OCI-LY1 (cell line): Measurements from ENCODE around the gene MOB1B.
A peak's percentile ranks its signal among the peaks of the same experiment; 100 is the strongest.
"Not testable (repeated sequence)": the region's sequence is repeated elsewhere in the genome, so short reads cannot be mapped to it uniquely, and the experiment has no call there.

Experiments used
- H2AFZ ChIP-seq: fragments of 200-600 bp; sonication (generic), shearing (Covaris generic); 2 replicates; pipeline ENCODE4 v1.6.0; 2014; ENCODE audit warnings: antibody characterized with exemption, mild to moderate bottlenecking, low read length
- H3F3A ChIP-seq: fragments of 200-600 bp; sonication (generic), shearing (Covaris generic); 2 replicates; pipeline ENCODE4 v1.6.0; 2014; ENCODE audit warnings: mild to moderate bottlenecking, antibody characterized with exemption, low read length, moderate library complexity; ENCODE audit not compliant: insufficient read depth
- H3K27ac ChIP-seq: fragments of 200-600 bp; sonication (generic); 2 replicates; pipeline ENCODE4 v1.5.1; 2014; ENCODE audit warnings: low read length, mixed run types, mild to moderate bottlenecking, low read depth; ENCODE audit not compliant: poor library complexity, severe bottlenecking
- H3K27me3 ChIP-seq: fragments of 200-600 bp; sonication (generic); 2 replicates; pipeline ENCODE4 v1.6.0; 2014; ENCODE audit warnings: antibody characterized with exemption, mild to moderate bottlenecking, low read length, moderate library complexity; ENCODE audit not compliant: insufficient read depth
- H3K36me3 ChIP-seq: fragments of 200-600 bp; sonication (generic); 2 replicates; pipeline ENCODE4 v1.6.1; 2014; ENCODE audit warnings: mild to moderate bottlenecking, antibody characterized with exemption, low read length, moderate library complexity, mixed read lengths; ENCODE audit not compliant: insufficient read depth
- H3K4me1 ChIP-seq: fragments of 200-600 bp; sonication (generic); 2 replicates; pipeline ENCODE4 v1.5.1; 2014; ENCODE audit warnings: mild to moderate bottlenecking, low read length, moderate library complexity; ENCODE audit not compliant: insufficient read depth, severe bottlenecking
- H3K4me2 ChIP-seq: fragments of 200-600 bp; sonication (generic), shearing (Covaris generic); 2 replicates; pipeline ENCODE4 v1.6.1; 2014; ENCODE audit warnings: low read length
- H3K4me3 ChIP-seq: fragments of 200-600 bp; sonication (generic); 2 replicates; pipeline ENCODE4 v1.5.1; 2014; ENCODE audit warnings: low read length, low read depth, mild to moderate bottlenecking, mixed read lengths; ENCODE audit not compliant: poor library complexity, severe bottlenecking
- H3K79me2 ChIP-seq: fragments of 200-600 bp; shearing (Covaris generic); 2 replicates; pipeline ENCODE4 v1.6.1; 2016; ENCODE audit warnings: mixed run types, low read length, mixed read lengths; ENCODE audit not compliant: insufficient read depth
- H3K9ac ChIP-seq: fragments of 200-600 bp; sonication (generic), shearing (Covaris generic); 2 replicates; pipeline ENCODE4 v1.6.1; 2014; ENCODE audit warnings: mild to moderate bottlenecking, low read length, mixed read lengths
- H3K9me2 ChIP-seq: fragments of 200-600 bp; sonication (generic), shearing (Covaris generic); 2 replicates; pipeline ENCODE4 v1.6.1; 2014; ENCODE audit warnings: low read depth, mild to moderate bottlenecking, low read length, mixed read lengths
- H3K9me3 ChIP-seq: fragments of 200-600 bp; shearing (Covaris generic); 2 replicates; pipeline ENCODE4 v1.6.1; 2014; ENCODE audit warnings: low read length, mixed read lengths
- H4K20me1 ChIP-seq: fragments of 200-600 bp; sonication (generic), shearing (Covaris generic); 2 replicates; pipeline ENCODE4 v1.6.0; 2016; ENCODE audit warnings: mild to moderate bottlenecking, low read length; ENCODE audit not compliant: insufficient read depth
- CTCF ChIP-seq: fragments of 200-600 bp; sonication (generic), shearing (Covaris generic); IDR thresholded peaks from 2 replicates; pipeline ENCODE4 v1.5.1; 2017; ENCODE audit warnings: mild to moderate bottlenecking, antibody characterized with exemption, low read length, moderate library complexity, mixed read lengths
- EZH2 ChIP-seq: fragments of 200-600 bp; sonication (generic), shearing (Covaris generic); IDR thresholded peaks from 2 replicates; pipeline ENCODE4 v1.8.0; 2017; ENCODE audit warnings: borderline replicate concordance, mixed run types, mild to moderate bottlenecking, antibody characterized with exemption, low read length, moderate library complexity, mixed read lengths

The MOB1B gene

DNA sequence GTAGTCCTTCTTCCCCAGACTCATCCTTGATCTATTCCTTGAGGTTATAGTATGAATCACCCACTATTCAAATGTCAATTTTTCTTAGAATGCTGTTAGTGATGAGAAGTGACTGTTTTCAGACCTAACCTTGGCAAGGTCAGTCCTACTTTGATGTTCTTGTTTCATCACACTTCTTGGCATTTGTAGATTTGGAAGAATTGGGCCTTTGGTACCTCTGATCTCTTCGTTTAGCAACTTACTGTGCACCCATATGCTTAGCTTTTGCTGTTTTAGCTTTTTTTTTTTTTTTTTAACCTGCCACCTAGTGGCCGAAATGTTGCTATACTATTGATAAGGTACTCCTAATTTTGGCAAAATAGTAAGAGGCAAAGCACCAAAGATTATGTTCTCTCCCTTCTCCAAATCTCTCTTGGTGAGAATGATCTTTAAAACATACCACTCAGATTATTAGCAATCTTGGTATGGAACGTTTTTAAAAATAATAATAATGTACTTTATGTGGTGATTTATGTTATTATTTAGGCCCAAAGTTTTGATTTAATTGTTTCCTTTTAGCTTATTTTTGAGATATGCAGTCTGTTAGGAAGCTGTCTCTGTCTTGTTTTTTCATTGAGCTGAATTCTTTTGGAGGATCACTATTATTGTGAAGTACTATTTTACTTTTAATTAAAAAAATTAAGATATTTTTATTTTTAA is 107.9 kb downstream of the MOB1B start:
- no peak overlapping the region for H3K9ac ChIP-seq
- peaks cover 66% of the 10 kb centered on the region for H3K36me3 ChIP-seq
- peaks cover 49% of the 10 kb centered on the region for H3K4me1 ChIP-seq
- peaks cover 68% of the 10 kb centered on the region for H3K79me2 ChIP-seq
- H3K27me3 ChIP-seq: no peaks in the 10 kb centered on the region
- TF ChIP-seq EZH2: no peak
- TF ChIP-seq CTCF: peak; percentile 71
- H2AFZ ChIP-seq: no peak overlapping the region
- H4K20me1 ChIP-seq: no peaks in the 10 kb centered on the region
- no peaks in the 10 kb centered on the region for H3K9me3 ChIP-seq
- no peak overlapping the region for H3K4me3 ChIP-seq
- H3F3A ChIP-seq: no peaks in the 10 kb centered on the region
- no peaks in the 10 kb centered on the region for H3K9me2 ChIP-seq
- no peak overlapping the region; the same call in 1 of the 2 replicates for H3K4me2 ChIP-seq
- H3K27ac ChIP-seq: peak overlapping the region; percentile 51

- Histone ChIP-seq H3K36me3 (peaks cover 63% of the 10 kb centered on the region), H3K4me2 (no peak overlapping the region), H3K9ac (no peak overlapping the region), H3K9me2 (no peaks in the 10 kb centered on the region), H4K20me1 (no peaks in the 10 kb centered on the region), H3K27me3 (no peaks in the 10 kb centered on the region), H3F3A (no peaks in the 10 kb centered on the region), H2AFZ (no peak overlapping the region), H3K4me1 (peaks cover 35% of the 10 kb centered on the region), H3K27ac (no peak overlapping the region), H3K4me3 (no peak overlapping the region), H3K9me3 (no peaks in the 10 kb centered on the region), H3K79me2 (peaks cover 55% of the 10 kb centered on the region)
- TF ChIP-seq CTCF: no peak
- no peak for TF ChIP-seq EZH2
Observed at GRCh38 chr4:71011451-71011850, 109.3 kb downstream of the MOB1B start.

- H3K27ac ChIP-seq, H3K9ac ChIP-seq, H3K4me1 ChIP-seq, H2AFZ ChIP-seq, H3K9me3 ChIP-seq, H3K4me2 ChIP-seq, H3K9me2 ChIP-seq, H3K27me3 ChIP-seq, H4K20me1 ChIP-seq, H3K4me3 ChIP-seq, H3F3A ChIP-seq: not testable (repeated sequence)
- Histone ChIP-seq H3K36me3 (peaks cover 33% of the 10 kb centered on the region), H3K79me2 (peaks cover 29% of the 10 kb centered on the region)
Observed at GRCh38 chr4:71017391-71017790, 115.2 kb downstream of the MOB1B start.

DNA sequence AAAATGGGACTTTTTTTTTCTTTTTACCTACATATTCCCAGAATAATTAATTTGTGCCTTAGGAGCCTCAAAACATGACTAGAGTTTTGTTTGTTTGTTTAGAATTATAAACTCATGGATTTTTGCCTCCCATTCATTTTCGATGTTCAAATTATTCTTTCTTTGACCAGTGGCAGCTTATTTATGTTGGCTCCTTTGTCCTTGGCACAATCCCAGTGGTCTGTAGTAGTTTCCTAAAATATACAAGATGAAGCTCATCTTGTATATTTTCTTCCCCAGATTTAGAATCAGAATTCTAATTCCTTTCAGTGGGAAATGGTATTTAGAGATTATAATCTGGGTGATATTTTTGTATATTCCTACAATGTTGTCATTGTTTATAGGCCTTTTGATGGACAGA is 118.4 kb downstream of the MOB1B start:
- Histone ChIP-seq H3K36me3 (peaks cover 54% of the 10 kb centered on the region), H3K27me3 (no peaks in the 10 kb centered on the region), H3K4me1 (no peaks in the 10 kb centered on the region), H3K9me3 (no peaks in the 10 kb centered on the region), H3F3A (peaks cover 3% of the 10 kb centered on the region; the same call in 1 of the 2 replicates), H3K27ac (no peak overlapping the region), H3K9me2 (no peaks in the 10 kb centered on the region), H3K79me2 (peaks cover 29% of the 10 kb centered on the region), H4K20me1 (no peaks in the 10 kb centered on the region), H2AFZ (no peak overlapping the region), H3K4me3 (no peak overlapping the region), H3K4me2 (no peak overlapping the region), H3K9ac (no peak overlapping the region)
- TF ChIP-seq EZH2 (no peak), CTCF (no peak)
